Right lobe of liver (tissue), 4 donors: Measurements from ENCODE around the gene ITPR2.

ENCODE experiments used
- POLR2A ChIP-seq: fragments of 450-650 bp; IDR thresholded peaks from one replicate; pipeline ENCODE4 v1.6.1; 2017; ENCODE audit warnings: antibody characterized with exemption, mild to moderate bottlenecking
- TF ChIP-seq, protein P1 (sequence below), 4 donors: fragments of 200-600 bp in 3 of 4; fragments of 450-650 bp in 1 of 4; IDR thresholded peaks; one replicate each; pipeline versions ENCODE4 v1.5.1 to v1.8.0; 2016 to 2022; ENCODE audit warnings: antibody characterized with exemption in 4 of 4, mild to moderate bottlenecking in 2 of 4
- donor health status: DM: no; HTN: no; CAD: no.
- donor health status: DM: no; HTN: no; CAD: no.
- donor health status: DM: no; HTN: yes; CAD: no.

DNA sequence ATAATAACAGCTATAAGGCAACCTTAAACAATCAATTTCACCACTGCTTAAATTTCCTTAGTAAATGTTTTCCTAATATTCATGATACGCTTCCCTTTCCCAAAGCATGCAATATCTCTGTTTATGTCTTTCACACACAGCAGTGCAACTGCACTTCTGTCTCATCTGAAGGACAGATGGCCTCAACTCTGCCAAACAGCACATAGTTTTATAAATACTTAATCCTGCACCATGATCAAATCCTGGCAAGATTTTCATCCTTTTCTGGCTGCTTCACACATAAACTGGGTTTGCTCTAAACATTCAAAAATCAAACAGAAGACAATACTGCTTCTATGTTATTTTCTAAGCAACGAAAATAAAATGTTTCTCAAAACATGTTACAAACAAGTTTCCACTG is 266.3 kb downstream of the ITPR2 start:
- TF ChIP-seq, protein P1, sequence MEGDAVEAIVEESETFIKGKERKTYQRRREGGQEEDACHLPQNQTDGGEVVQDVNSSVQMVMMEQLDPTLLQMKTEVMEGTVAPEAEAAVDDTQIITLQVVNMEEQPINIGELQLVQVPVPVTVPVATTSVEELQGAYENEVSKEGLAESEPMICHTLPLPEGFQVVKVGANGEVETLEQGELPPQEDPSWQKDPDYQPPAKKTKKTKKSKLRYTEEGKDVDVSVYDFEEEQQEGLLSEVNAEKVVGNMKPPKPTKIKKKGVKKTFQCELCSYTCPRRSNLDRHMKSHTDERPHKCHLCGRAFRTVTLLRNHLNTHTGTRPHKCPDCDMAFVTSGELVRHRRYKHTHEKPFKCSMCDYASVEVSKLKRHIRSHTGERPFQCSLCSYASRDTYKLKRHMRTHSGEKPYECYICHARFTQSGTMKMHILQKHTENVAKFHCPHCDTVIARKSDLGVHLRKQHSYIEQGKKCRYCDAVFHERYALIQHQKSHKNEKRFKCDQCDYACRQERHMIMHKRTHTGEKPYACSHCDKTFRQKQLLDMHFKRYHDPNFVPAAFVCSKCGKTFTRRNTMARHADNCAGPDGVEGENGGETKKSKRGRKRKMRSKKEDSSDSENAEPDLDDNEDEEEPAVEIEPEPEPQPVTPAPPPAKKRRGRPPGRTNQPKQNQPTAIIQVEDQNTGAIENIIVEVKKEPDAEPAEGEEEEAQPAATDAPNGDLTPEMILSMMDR (IDR thresholded peaks at IDR 0.05): no peak
- TF ChIP-seq POLR2A: no peak
